Lower leg skin (tissue), 3 donors: ENCODE measurements around the gene RUFY1.

Source experiments
- CTCF ChIP-seq, 3 donors: fragments of 450-650 bp; IDR thresholded peaks; one replicate each; pipeline ENCODE4 v1.5.1; 2016; ENCODE audit warnings: antibody characterized with exemption in 3 of 3, mild to moderate bottlenecking in 3 of 3, moderate library complexity in 2 of 3
- POLR2A ChIP-seq, 2 donors: fragments of 450-650 bp; IDR thresholded peaks; one replicate each; pipeline ENCODE4 v1.6.1; 2016 to 2017; ENCODE audit warnings: antibody characterized with exemption in 2 of 2, mild to moderate bottlenecking in 1 of 2, moderate library complexity in 1 of 2

GRCh38 chr5:179621551-179622214 is 71.3 kb downstream of the RUFY1 start:
- TF ChIP-seq CTCF (IDR thresholded peaks at IDR 0.05) (no peak), POLR2A (IDR thresholded peaks at IDR 0.05) (no peak)
